CD14-positive monocyte (primary cell): ENCODE measurements around the gene MTG2. TPM values are rescaled to one million over a fixed set of nuclear protein-coding genes. Genes with fewer than 3 reads are reported as not detected.

Experiments used
- DNase-seq, 3 donors: peaks; one replicate each; pipeline ENCODE4 v3.0.0-alpha.2; 2011 to 2022
- H2AFZ ChIP-seq: 2 replicates; pipeline ENCODE4 v1.6.0; 2012; ENCODE audit warnings: mild to moderate bottlenecking, low read depth, low read length, inconsistent platforms; ENCODE audit not compliant: insufficient read depth, poor library complexity, severe bottlenecking
- H3K27ac ChIP-seq, 2 donors: 1 replicate in 1 of 2; 2 replicates in 1 of 2; pipeline ENCODE4 v1.5.1; 2012 to 2013; ENCODE audit warnings: low read length in 2 of 2, control low read depth in 1 of 2, inconsistent platforms in 1 of 2, low read depth in 1 of 2, mild to moderate bottlenecking in 1 of 2
- H3K27me3 ChIP-seq, 2 donors: one replicate each; pipeline versions ENCODE4 v1.6.0 to v1.6.1; 2011 to 2013; ENCODE audit warnings: low read length in 2 of 2; ENCODE audit not compliant: control insufficient read depth in 2 of 2, insufficient read depth in 2 of 2
- H3K36me3 ChIP-seq, 2 donors: replicated peaks in 1 of 2; 1 replicate in 1 of 2; 2 replicates in 1 of 2; pipeline versions ENCODE4 v1.5.1 to v1.6.1; 2012 to 2013; ENCODE audit warnings: low read length in 2 of 2, control low read depth in 1 of 2, inconsistent platforms in 1 of 2, mild to moderate bottlenecking in 1 of 2; ENCODE audit not compliant: insufficient read depth in 2 of 2, control insufficient read depth in 1 of 2
- H3K4me1 ChIP-seq, 2 donors: 1 replicate in 1 of 2; 2 replicates in 1 of 2; pipeline versions ENCODE4 v1.5.1 to v1.6.1; 2012 to 2013; ENCODE audit warnings: low read length in 2 of 2, control low read depth in 1 of 2, inconsistent platforms in 1 of 2, mild to moderate bottlenecking in 1 of 2, moderate library complexity in 1 of 2; ENCODE audit not compliant: insufficient read depth in 2 of 2, control insufficient read depth in 1 of 2
- H3K4me2 ChIP-seq: replicated peaks from 2 replicates; pipeline ENCODE3; 2012; ENCODE audit warnings: low read length, moderate library complexity, mild to moderate bottlenecking; ENCODE audit not compliant: poor library complexity, severe bottlenecking; ENCODE audit errors: extremely low read depth
- H3K4me3 ChIP-seq, 3 experiments: fragments of 200-600 bp in 1 of 3; sonication (generic) in 1 of 3; replicated peaks in 1 of 3; 1 replicate in 2 of 3; 2 replicates in 1 of 3; pipeline ENCODE4 v1.5.1; 2011 to 2013; ENCODE audit warnings: low read length in 3 of 3, mild to moderate bottlenecking in 3 of 3, control low read depth in 2 of 3, low read depth in 2 of 3, inconsistent platforms in 1 of 3, moderate library complexity in 1 of 3
- H3K79me2 ChIP-seq: 2 replicates; pipeline ENCODE4 v1.6.0; 2012; ENCODE audit warnings: mild to moderate bottlenecking, control low read depth, inconsistent platforms, low read length, moderate library complexity; ENCODE audit not compliant: insufficient read depth
- H3K9ac ChIP-seq: 2 replicates; pipeline ENCODE4 v1.6.0; 2017; ENCODE audit warnings: low read length, mild to moderate bottlenecking; ENCODE audit not compliant: insufficient read depth, poor library complexity, severe bottlenecking
- H3K9me3 ChIP-seq, 2 donors: replicated peaks in 1 of 2; 1 replicate in 1 of 2; 2 replicates in 1 of 2; pipeline versions ENCODE4 v1.5.1 to v1.6.1; 2012 to 2013; ENCODE audit warnings: low read length in 2 of 2, control low read depth in 1 of 2; ENCODE audit not compliant: control insufficient read depth in 1 of 2, insufficient read depth in 1 of 2
- H4K20me1 ChIP-seq: 2 replicates; pipeline ENCODE4 v1.6.0; 2012; ENCODE audit warnings: mild to moderate bottlenecking, low read length, control low read depth, moderate library complexity; ENCODE audit not compliant: insufficient read depth
- H3K27ac Mint-ChIP-seq, 7 donors: one replicate each; pipeline ENCODE4 v1.8.0; 2020; ENCODE audit warnings: mild to moderate bottlenecking in 7 of 7, mixed read lengths in 7 of 7, moderate library complexity in 6 of 7, inconsistent platforms in 2 of 7
- H3K27me3 Mint-ChIP-seq, 3 donors: one replicate each; pipeline ENCODE4 v1.8.0; 2021 to 2022; ENCODE audit warnings: low read depth in 3 of 3, mild to moderate bottlenecking in 3 of 3, mixed read lengths in 3 of 3, moderate library complexity in 3 of 3, inconsistent platforms in 1 of 3
- H3K36me3 Mint-ChIP-seq, 2 donors: one replicate each; pipeline ENCODE4 v1.8.0; 2020; ENCODE audit warnings: mixed read lengths in 2 of 2, inconsistent platforms in 1 of 2, mild to moderate bottlenecking in 1 of 2
- H3K4me1 Mint-ChIP-seq: one replicate; pipeline ENCODE4 v1.8.0; 2020; ENCODE audit warnings: mild to moderate bottlenecking, mixed read lengths
- H3K4me3 Mint-ChIP-seq, 2 donors: one replicate each; pipeline ENCODE4 v1.8.0; 2020; ENCODE audit warnings: mild to moderate bottlenecking in 2 of 2, mixed read lengths in 2 of 2, moderate library complexity in 1 of 2
- H3K9me3 Mint-ChIP-seq, 7 donors: one replicate each; pipeline ENCODE4 v1.8.0; 2020 to 2022; ENCODE audit warnings: mixed read lengths in 7 of 7, mild to moderate bottlenecking in 6 of 7, moderate library complexity in 6 of 7, inconsistent platforms in 2 of 7
- CTCF ChIP-seq: fragments of 200-600 bp; IDR thresholded peaks from one replicate; pipeline ENCODE4 v1.8.0; 2022; ENCODE audit warnings: antibody characterized with exemption, mild to moderate bottlenecking
- WGBS: methylation state at CpG from one replicate; pipeline ENCODE4 v1.1.5; 2013; ENCODE audit warnings: missing lambda C conversion rate; ENCODE audit not compliant: insufficient coverage; 5-methylcytosine and 5-hydroxymethylcytosine counted together
- intact Hi-C, 2 donors: fragments of 100-400 bp; cut with micrococcal nuclease; formaldehyde crosslinking; loops; one replicate each; pipeline versions ENCODE4 v1.15.0 to v1.15.1; 2023
- polyA plus RNA-seq, 3 donors: library from polyadenylated mRNA; depleted of rRNA in 1 of 3; unstranded in 2 of 3; stranded (reverse) in 1 of 3; fragments of 300-500 nt in 2 of 3; fragments of >200 nt in 1 of 3; fragmentation: Illumina TruSeq in 2 of 3; gene quantifications; 1 replicate in 2 of 3; 2 replicates in 1 of 3; pipeline ENCODE4 v1.2.3, GENCODE V29; 2012 to 2021

MTG2 gene
- polyA plus RNA-seq, 3 donors: 10.8 to 16.1 (median 14.9) TPM

GRCh38 chr20:62243106-62243505 lies 60.3 kb downstream of the MTG2 start:
- DNase-seq: no peak
- WGBS: 96% methylated on average over 16 of the region's 22 CpGs
- H3K9me3 ChIP-seq: no peaks in the 10 kb centered on the region
- peaks cover 23 to 31% of the 10 kb centered on the region in 2 donors for H3K4me1 ChIP-seq
- intact Hi-C loops: loop anchor here in 1 of 2 donors (5.0 kb wide), 1 partner anchor 144 kb away; the partner anchor contains the start of gene RPS21
- no peak overlapping the region for H3K4me3 ChIP-seq
- no peak overlapping the region for H3K4me3 Mint-ChIP-seq
- no peaks in the 10 kb centered on the region for H3K9me3 Mint-ChIP-seq
- no peak overlapping the region for H3K9ac ChIP-seq
- H3K27ac ChIP-seq: no peak overlapping the region
- H3K27me3 Mint-ChIP-seq: peaks cover 0 to 4% (median 0%) of the 10 kb centered on the region in 3 donors
- H3K4me1 Mint-ChIP-seq: peaks cover 36% of the 10 kb centered on the region
- H3K27ac Mint-ChIP-seq: peak overlapping the region in 2 of 7 donors; percentile 19 to 21
- no peaks in the 10 kb centered on the region for H3K27me3 ChIP-seq
- TF ChIP-seq CTCF: no peak
- H3K36me3 Mint-ChIP-seq: peaks cover 30 to 47% of the 10 kb centered on the region in 2 donors
- H4K20me1 ChIP-seq: peaks cover 83% of the 10 kb centered on the region
- no peak overlapping the region for H2AFZ ChIP-seq
- peaks cover 91% of the 10 kb centered on the region for H3K79me2 ChIP-seq
- no peak overlapping the region for H3K4me2 ChIP-seq
- peaks cover 20 to 40% of the 10 kb centered on the region in 2 donors for H3K36me3 ChIP-seq

- DNase-seq: no peak
- Histone ChIP-seq H3K4me1 (peaks cover 21 to 28% of the 10 kb centered on the region in 2 donors), H2AFZ (no peak overlapping the region), H3K36me3 (peaks cover 20 to 40% of the 10 kb centered on the region in 2 donors), H3K9me3 (no peaks in the 10 kb centered on the region), H3K79me2 (peaks cover 96% of the 10 kb centered on the region), H3K4me3 (no peak overlapping the region), H3K27ac (no peak overlapping the region), H3K4me2 (no peak overlapping the region), H3K9ac (no peak overlapping the region), H4K20me1 (peaks cover 92% of the 10 kb centered on the region), H3K27me3 (no peaks in the 10 kb centered on the region)
- intact Hi-C loops: loop anchor here in 1 of 2 donors (5.0 kb wide), 1 partner anchor 143 kb away; the partner anchor contains the start of gene RPS21
- Mint-ChIP-seq H3K27me3 (peaks cover 0 to 4% (median 0%) of the 10 kb centered on the region in 3 donors), H3K4me1 (peaks cover 40% of the 10 kb centered on the region), H3K9me3 (no peaks in the 10 kb centered on the region), H3K27ac (peak overlapping the region in 2 of 7 donors; percentile 20 to 66), H3K4me3 (no peak overlapping the region), H3K36me3 (peaks cover 30 to 47% of the 10 kb centered on the region in 2 donors)
- WGBS: 84% methylated on average over 10 of the region's 21 CpGs
- no peak for TF ChIP-seq CTCF
Observed at GRCh38 chr20:62243906-62244515, 61.2 kb downstream of the MTG2 start.
